ENCODE results near the gene APOL3.
"Not testable (repeated sequence)": the region's sequence is repeated elsewhere in the genome, so short reads cannot be mapped to it uniquely, and the experiment has no call there.

The APOL3 gene

DNA sequence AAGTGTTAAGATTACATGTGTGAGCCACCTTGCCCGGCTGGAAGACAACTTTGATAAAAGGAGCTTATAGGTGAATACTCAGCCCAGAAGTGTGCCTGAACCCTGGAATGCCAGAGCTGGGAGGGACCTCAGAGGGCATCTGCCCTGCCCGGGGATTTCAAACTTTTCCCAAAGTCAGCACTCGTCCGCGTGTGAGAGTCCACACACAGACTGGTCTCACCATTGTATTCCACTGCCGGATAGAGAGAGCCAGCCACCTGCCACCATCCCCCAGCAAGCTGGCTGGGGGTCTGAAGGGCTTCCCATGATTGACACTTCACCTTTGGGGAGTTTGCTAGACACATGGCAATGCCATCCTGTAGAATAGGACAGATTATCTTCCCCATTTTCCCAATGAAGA is 49.2 kb downstream of the APOL3 start:
- H3K9ac ChIP-seq (ENCODE audit: low read length in 5 of 5): no peak overlapping the region
- H3K9me3 ChIP-seq (ENCODE audit: control insufficient read depth in 5 of 5, low read length in 5 of 5): no peaks in the 10 kb centered on the region
- no peaks in the 10 kb centered on the region for H3K36me3 ChIP-seq (ENCODE audit: control insufficient read depth in 5 of 5, insufficient read depth in 5 of 5, low read length in 5 of 5)
- H3K27ac ChIP-seq (ENCODE audit: low read depth, low read length): no peak overlapping the region
- peaks cover 0 to 10% (median 4%) of the 10 kb centered on the region in 5 donors for H3K4me1 ChIP-seq (ENCODE audit: control insufficient read depth in 5 of 5, insufficient read depth in 5 of 5, low read length in 5 of 5)
- H3K27me3 ChIP-seq (ENCODE audit: control insufficient read depth in 5 of 5, insufficient read depth in 4 of 5, low read length in 5 of 5): no peaks in the 10 kb centered on the region
- no peak overlapping the region for H3K4me3 ChIP-seq (ENCODE audit: low read depth in 1 of 5, low read length in 5 of 5)

- no peaks in the 10 kb centered on the region for H3K36me3 ChIP-seq (ENCODE audit: control insufficient read depth in 5 of 5, insufficient read depth in 5 of 5, low read length in 5 of 5)
- H3K4me1 ChIP-seq (ENCODE audit: control insufficient read depth in 5 of 5, insufficient read depth in 5 of 5, low read length in 5 of 5): peaks cover 0 to 10% (median 4%) of the 10 kb centered on the region in 5 donors
- no peak overlapping the region for H3K27ac ChIP-seq (ENCODE audit: low read depth, low read length)
- no peaks in the 10 kb centered on the region for H3K9me3 ChIP-seq (ENCODE audit: control insufficient read depth in 5 of 5, low read length in 5 of 5)
- H3K9ac ChIP-seq (ENCODE audit: low read length in 5 of 5): no peak overlapping the region
- no peak overlapping the region for H3K4me3 ChIP-seq (ENCODE audit: low read depth in 1 of 5, low read length in 5 of 5)
- no peaks in the 10 kb centered on the region for H3K27me3 ChIP-seq (ENCODE audit: control insufficient read depth in 5 of 5, insufficient read depth in 4 of 5, low read length in 5 of 5)
Measured at GRCh38 chr22:36110306-36110881, 50.2 kb downstream of the APOL3 start.

DNA sequence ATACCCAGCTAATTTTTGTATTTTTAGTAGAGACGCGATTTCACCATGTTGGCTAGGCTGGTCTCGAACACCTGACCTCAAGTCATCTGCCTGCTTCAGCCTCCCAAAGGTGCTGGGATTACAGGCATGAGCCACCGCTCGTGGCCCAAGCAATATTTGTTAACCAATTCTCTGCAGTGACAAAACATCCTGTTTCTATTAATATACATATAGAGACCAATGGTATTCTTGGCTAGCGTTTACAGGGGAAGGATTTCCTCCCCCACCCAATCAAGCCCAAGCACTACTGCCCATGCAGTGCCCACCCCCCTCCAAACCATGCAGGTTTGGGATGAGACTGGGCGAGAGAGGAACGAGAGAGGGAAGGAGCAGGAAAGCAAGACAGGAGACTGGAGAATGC is 53.1 kb downstream of the APOL3 start:
- peaks cover 0 to 10% (median 4%) of the 10 kb centered on the region in 5 donors for H3K4me1 ChIP-seq (ENCODE audit: control insufficient read depth in 5 of 5, insufficient read depth in 5 of 5, low read length in 5 of 5)
- H3K27ac ChIP-seq (ENCODE audit: low read depth, low read length): no peak overlapping the region
- no peak overlapping the region for H3K4me3 ChIP-seq (ENCODE audit: low read depth in 1 of 5, low read length in 5 of 5)
- H3K9me3 ChIP-seq (ENCODE audit: control insufficient read depth in 5 of 5, low read length in 5 of 5): no peaks in the 10 kb centered on the region
- no peaks in the 10 kb centered on the region for H3K36me3 ChIP-seq (ENCODE audit: control insufficient read depth in 5 of 5, insufficient read depth in 5 of 5, low read length in 5 of 5)
- no peaks in the 10 kb centered on the region for H3K27me3 ChIP-seq (ENCODE audit: control insufficient read depth in 5 of 5, insufficient read depth in 4 of 5, low read length in 5 of 5)
- no peak overlapping the region for H3K9ac ChIP-seq (ENCODE audit: low read length in 5 of 5)

- Histone ChIP-seq H3K9me3 (ENCODE audit: control insufficient read depth in 5 of 5, low read length in 5 of 5) (no peaks in the 10 kb centered on the region), H3K4me3 (ENCODE audit: low read depth in 1 of 5, low read length in 5 of 5) (no peak overlapping the region), H3K36me3 (ENCODE audit: control insufficient read depth in 5 of 5, insufficient read depth in 5 of 5, low read length in 5 of 5) (no peaks in the 10 kb centered on the region), H3K4me1 (ENCODE audit: control insufficient read depth in 5 of 5, insufficient read depth in 5 of 5, low read length in 5 of 5) (peaks cover 0 to 10% (median 4%) of the 10 kb centered on the region in 5 donors), H3K27ac (ENCODE audit: low read depth, low read length) (no peak overlapping the region), H3K9ac (ENCODE audit: low read length in 5 of 5) (no peak overlapping the region), H3K27me3 (ENCODE audit: control insufficient read depth in 5 of 5, insufficient read depth in 4 of 5, low read length in 5 of 5) (no peaks in the 10 kb centered on the region)
Measured at GRCh38 chr22:36106910-36107309, 53.6 kb downstream of the APOL3 start.

GRCh38 chr22:36104988-36105387 is 55.6 kb downstream of the APOL3 start:
- peaks cover 0 to 4% (median 0%) of the 10 kb centered on the region in 5 donors for H3K4me1 ChIP-seq (ENCODE audit: control insufficient read depth in 5 of 5, insufficient read depth in 5 of 5, low read length in 5 of 5)
- no peaks in the 10 kb centered on the region for H3K36me3 ChIP-seq (ENCODE audit: control insufficient read depth in 5 of 5, insufficient read depth in 5 of 5, low read length in 5 of 5)
- H3K9me3 ChIP-seq (ENCODE audit: control insufficient read depth in 5 of 5, low read length in 5 of 5): no peaks in the 10 kb centered on the region
- no peak overlapping the region for H3K9ac ChIP-seq (ENCODE audit: low read length in 5 of 5)
- H3K4me3 ChIP-seq (ENCODE audit: low read depth in 1 of 5, low read length in 5 of 5): no peak overlapping the region
- no peaks in the 10 kb centered on the region for H3K27me3 ChIP-seq (ENCODE audit: control insufficient read depth in 5 of 5, insufficient read depth in 4 of 5, low read length in 5 of 5)
- no peak overlapping the region for H3K27ac ChIP-seq (ENCODE audit: low read depth, low read length)

GRCh38 chr22:36104435-36104834 is 56.1 kb downstream of the APOL3 start:
- H3K4me3 ChIP-seq (ENCODE audit: low read depth in 1 of 5, low read length in 5 of 5): no peak overlapping the region
- no peak overlapping the region for H3K9ac ChIP-seq (ENCODE audit: low read length in 5 of 5)
- no peak overlapping the region for H3K27ac ChIP-seq (ENCODE audit: low read depth, low read length)
- H3K36me3 ChIP-seq (ENCODE audit: control insufficient read depth in 5 of 5, insufficient read depth in 5 of 5, low read length in 5 of 5): no peaks in the 10 kb centered on the region
- H3K27me3 ChIP-seq (ENCODE audit: control insufficient read depth in 5 of 5, insufficient read depth in 4 of 5, low read length in 5 of 5): no peaks in the 10 kb centered on the region
- H3K9me3 ChIP-seq (ENCODE audit: control insufficient read depth in 5 of 5, low read length in 5 of 5): no peaks in the 10 kb centered on the region
- peaks cover 0 to 4% (median 0%) of the 10 kb centered on the region in 5 donors for H3K4me1 ChIP-seq (ENCODE audit: control insufficient read depth in 5 of 5, insufficient read depth in 5 of 5, low read length in 5 of 5)

DNA sequence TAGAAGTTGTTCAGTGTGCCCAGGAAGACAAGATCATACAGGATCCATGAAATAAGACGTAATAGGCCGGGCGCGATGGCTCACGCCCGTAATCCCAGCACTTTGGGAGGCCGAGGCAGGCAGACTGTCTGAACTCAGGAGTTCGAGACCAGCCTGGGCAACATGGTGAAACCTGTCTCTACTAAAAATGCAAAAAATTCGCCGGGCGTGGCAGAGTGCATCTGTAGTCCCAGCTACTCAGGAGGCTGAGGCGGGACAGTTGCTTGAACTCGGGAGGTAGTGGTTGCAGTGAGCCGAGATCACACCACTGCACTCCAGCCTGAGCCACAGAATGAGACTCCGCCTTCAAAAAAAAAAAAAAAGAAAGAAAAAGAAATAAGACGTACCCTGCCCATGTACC is 56.7 kb downstream of the APOL3 start:
- no peaks in the 10 kb centered on the region for H3K27me3 ChIP-seq (ENCODE audit: control insufficient read depth in 5 of 5, insufficient read depth in 4 of 5, low read length in 5 of 5)
- H3K27ac ChIP-seq (ENCODE audit: low read depth, low read length): no peak overlapping the region
- H3K4me3 ChIP-seq (ENCODE audit: low read depth in 1 of 5, low read length in 5 of 5): no peak overlapping the region
- H3K36me3 ChIP-seq (ENCODE audit: control insufficient read depth in 5 of 5, insufficient read depth in 5 of 5, low read length in 5 of 5): no peaks in the 10 kb centered on the region
- no peak overlapping the region for H3K9ac ChIP-seq (ENCODE audit: low read length in 5 of 5)
- H3K4me1 ChIP-seq (ENCODE audit: control insufficient read depth in 5 of 5, insufficient read depth in 5 of 5, low read length in 5 of 5): peaks cover 0 to 4% (median 0%) of the 10 kb centered on the region in 5 donors
- H3K9me3 ChIP-seq (ENCODE audit: control insufficient read depth in 5 of 5, low read length in 5 of 5): no peaks in the 10 kb centered on the region

DNA sequence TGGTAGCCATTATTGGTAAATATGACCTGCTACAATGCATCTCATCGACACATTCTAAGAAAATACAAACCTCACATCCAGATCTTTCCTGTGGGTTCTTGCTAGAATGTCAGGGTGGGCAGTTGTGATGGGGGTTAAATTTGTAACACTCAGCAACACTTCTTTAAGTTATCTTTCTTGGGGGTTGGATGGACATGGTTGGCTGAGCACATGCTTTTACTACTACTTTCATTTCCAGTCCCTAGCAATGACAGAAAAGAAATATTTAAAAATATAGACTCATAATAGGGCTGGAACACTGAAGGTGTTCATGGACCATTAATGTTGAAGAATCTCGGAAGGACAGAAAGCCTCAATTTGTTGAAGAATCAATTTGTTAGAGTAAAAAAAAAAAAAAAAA is 57.6 kb downstream of the APOL3 start:
- H3K27me3 ChIP-seq (ENCODE audit: control insufficient read depth in 5 of 5, insufficient read depth in 4 of 5, low read length in 5 of 5): no peaks in the 10 kb centered on the region
- H3K9me3 ChIP-seq (ENCODE audit: control insufficient read depth in 5 of 5, low read length in 5 of 5): no peaks in the 10 kb centered on the region
- no peak overlapping the region for H3K4me3 ChIP-seq (ENCODE audit: low read depth in 1 of 5, low read length in 5 of 5)
- no peak overlapping the region for H3K27ac ChIP-seq (ENCODE audit: low read depth, low read length)
- no peaks in the 10 kb centered on the region for H3K36me3 ChIP-seq (ENCODE audit: control insufficient read depth in 5 of 5, insufficient read depth in 5 of 5, low read length in 5 of 5)
- peaks cover 0 to 4% (median 0%) of the 10 kb centered on the region in 5 donors for H3K4me1 ChIP-seq (ENCODE audit: control insufficient read depth in 5 of 5, insufficient read depth in 5 of 5, low read length in 5 of 5)
- H3K9ac ChIP-seq (ENCODE audit: low read length in 5 of 5): no peak overlapping the region

DNA sequence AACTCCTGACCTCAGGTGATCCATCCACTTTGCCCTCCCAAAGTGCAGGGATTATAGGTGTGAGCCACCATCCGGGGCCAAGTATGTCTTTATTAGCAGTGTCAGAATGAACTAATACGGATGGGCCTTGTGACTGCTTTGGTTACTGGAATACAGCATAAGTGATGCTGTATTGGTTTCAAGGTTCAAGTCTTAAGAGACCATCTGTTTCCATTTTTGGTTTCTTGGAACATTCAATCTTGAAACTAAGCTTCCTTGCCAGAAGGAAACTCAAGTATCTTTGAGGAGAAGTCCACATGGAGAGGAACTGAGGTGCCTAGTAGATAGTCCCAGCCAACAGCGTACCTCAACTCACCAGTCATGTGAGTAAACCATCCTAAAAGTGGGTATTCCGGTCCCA is 58.8 kb downstream of the APOL3 start:
- H3K9ac ChIP-seq (ENCODE audit: low read length in 5 of 5): no peak overlapping the region
- no peaks in the 10 kb centered on the region for H3K4me1 ChIP-seq (ENCODE audit: control insufficient read depth in 5 of 5, insufficient read depth in 5 of 5, low read length in 5 of 5)
- H3K4me3 ChIP-seq (ENCODE audit: low read depth in 1 of 5, low read length in 5 of 5): no peak overlapping the region
- H3K9me3 ChIP-seq (ENCODE audit: control insufficient read depth in 5 of 5, low read length in 5 of 5): no peaks in the 10 kb centered on the region
- no peak overlapping the region for H3K27ac ChIP-seq (ENCODE audit: low read depth, low read length)
- H3K27me3 ChIP-seq (ENCODE audit: control insufficient read depth in 5 of 5, insufficient read depth in 4 of 5, low read length in 5 of 5): no peaks in the 10 kb centered on the region
- H3K36me3 ChIP-seq (ENCODE audit: control insufficient read depth in 5 of 5, insufficient read depth in 5 of 5, low read length in 5 of 5): no peaks in the 10 kb centered on the region

GRCh38 chr22:36100908-36101307 is 59.6 kb downstream of the APOL3 start:
- H3K27ac ChIP-seq (ENCODE audit: low read depth, low read length); H3K9ac ChIP-seq (ENCODE audit: low read length in 5 of 5); H3K27me3 ChIP-seq (ENCODE audit: control insufficient read depth in 5 of 5, insufficient read depth in 4 of 5, low read length in 5 of 5); H3K4me1 ChIP-seq (ENCODE audit: control insufficient read depth in 5 of 5, insufficient read depth in 5 of 5, low read length in 5 of 5); H3K4me3 ChIP-seq (ENCODE audit: low read depth in 1 of 5, low read length in 5 of 5); H3K9me3 ChIP-seq (ENCODE audit: control insufficient read depth in 5 of 5, low read length in 5 of 5); H3K36me3 ChIP-seq (ENCODE audit: control insufficient read depth in 5 of 5, insufficient read depth in 5 of 5, low read length in 5 of 5): not testable (repeated sequence)

Data from subcutaneous abdominal adipose tissue (tissue), 5 donors.